Stimulated activated CD4-positive, alpha-beta T cell treated with anti-CD3 and anti-CD28 coated beads, Interleukin-12 subunit alpha, Interleukin-12 subunit beta, amount 100 ng/mL, for 4 hours (primary cell): Measurements from ENCODE around the gene HOXB7.

ENCODE experiments used
- DNase-seq: peaks from one replicate; pipeline ENCODE4 v3.0.0-alpha.2; 2020

Gene HOXB7

GRCh38 chr17:48606892-48607614, 3.8 kb downstream of the HOXB7 start:
- DNase-seq = no peak

DNA sequence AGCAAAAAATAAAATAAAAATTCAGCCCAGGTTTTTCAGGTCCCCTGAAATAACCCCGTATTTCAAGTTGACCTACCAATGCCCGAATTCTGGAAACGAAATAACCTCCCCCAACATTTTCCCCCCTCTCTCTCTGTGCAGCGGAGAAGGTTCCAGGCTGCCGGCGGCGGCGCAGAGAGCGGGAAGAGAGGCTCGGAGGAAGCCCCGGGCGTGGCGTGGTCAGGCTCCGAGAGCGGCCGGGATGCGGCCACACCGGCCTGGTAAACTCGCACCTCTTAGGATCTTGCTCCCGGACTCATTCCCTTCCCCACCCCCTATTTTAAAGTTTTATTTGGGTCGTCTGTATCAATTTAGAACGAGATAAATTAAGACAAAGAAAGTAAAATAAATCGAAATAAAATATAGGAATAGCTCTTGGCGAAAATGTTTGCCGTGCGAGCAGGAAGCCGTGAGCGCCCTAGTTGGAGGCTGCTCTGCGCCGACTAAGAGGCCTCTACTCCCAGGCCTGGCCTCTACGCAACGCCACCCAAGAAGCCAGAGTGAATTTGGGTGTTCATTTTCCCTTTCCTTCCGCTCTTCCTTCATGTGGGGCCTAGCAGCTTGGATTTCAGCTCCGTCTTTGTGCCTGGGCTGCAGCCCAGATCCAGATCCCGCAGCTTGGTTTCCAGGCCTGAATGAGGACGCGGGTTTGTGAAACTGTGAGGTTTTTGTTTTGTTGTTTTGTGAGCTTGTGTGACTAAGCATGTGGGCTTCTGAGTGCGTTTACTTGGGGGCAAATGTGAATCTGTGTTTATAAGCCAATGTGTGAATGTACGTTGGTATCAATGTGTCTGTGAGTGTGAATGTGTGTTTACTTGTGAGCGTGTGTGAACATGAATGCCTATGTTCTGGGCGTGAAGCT, 4.6 kb downstream of the HOXB7 start:
- no peak for DNase-seq

- DNase-seq = no peak
Measured at GRCh38 chr17:48605409-48605919, 5.4 kb downstream of the HOXB7 start.

GRCh38 chr17:48604770-48605329, 6.0 kb downstream of the HOXB7 start, which contains the start of gene HOXB6:
HOXB6 (minus strand) TSS chr17:48604986; CDS start chr17:48598150, 6,836 bp downstream.
- no peak for DNase-seq

GRCh38 chr17:48603959-48604769, 6.7 kb downstream of the HOXB7 start:
- DNase-seq = no peak

GRCh38 chr17:48601539-48602425, 9.0 kb downstream of the HOXB7 start:
- DNase-seq = no peak

GRCh38 chr17:48601207-48601538, 9.6 kb downstream of the HOXB7 start:
- DNase-seq = no peak

- no peak for DNase-seq
Measured at GRCh38 chr17:48600244-48601098, 10.3 kb downstream of the HOXB7 start.

GRCh38 chr17:48599354-48599753, 11.5 kb downstream of the HOXB7 start:
- DNase-seq = no peak

GRCh38 chr17:48598736-48599135, 12.1 kb downstream of the HOXB7 start:
- DNase-seq = no peak

DNA sequence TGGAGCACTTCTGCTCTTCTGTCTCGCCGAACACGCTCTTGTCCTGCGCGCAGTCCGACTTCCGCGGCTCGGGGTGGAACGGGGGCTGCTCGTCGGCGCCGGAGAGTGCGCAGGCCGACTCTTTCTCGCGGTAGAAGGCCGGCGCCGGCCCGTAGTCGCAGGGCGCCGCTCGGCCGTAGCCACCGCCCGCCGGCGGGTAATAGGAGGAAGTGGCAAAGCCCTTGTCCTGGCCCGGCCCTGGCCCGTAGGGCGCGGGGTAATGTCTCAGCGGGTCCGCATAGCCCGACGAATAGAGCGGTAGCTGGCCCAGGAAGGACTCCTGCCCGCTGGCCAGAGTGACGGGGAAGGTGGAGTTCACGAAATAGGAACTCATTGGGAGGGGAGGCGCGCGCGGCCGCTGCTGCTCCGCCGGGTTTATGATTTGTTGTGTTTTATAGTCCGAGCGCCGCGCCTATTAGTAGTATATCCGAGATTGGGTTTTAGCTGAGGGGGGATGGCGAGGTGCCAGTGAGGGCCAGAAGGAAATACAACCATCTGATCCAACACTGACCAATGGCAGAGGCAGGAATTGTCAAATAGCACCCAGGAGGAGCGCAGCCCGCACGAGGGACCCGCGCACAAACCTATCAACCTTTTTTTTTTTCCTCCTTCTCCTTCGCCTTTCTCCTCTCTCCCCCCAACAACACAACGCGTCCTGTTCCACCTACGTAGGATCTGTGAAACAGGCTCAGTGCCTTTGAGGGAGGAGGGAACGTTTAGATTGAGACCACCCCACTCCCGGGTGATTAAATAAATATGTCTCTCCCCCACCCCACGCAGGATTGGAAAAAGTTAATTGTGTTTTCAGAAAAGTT, 12.8 kb downstream of the HOXB7 start:
- DNase-seq = no peak

DNA sequence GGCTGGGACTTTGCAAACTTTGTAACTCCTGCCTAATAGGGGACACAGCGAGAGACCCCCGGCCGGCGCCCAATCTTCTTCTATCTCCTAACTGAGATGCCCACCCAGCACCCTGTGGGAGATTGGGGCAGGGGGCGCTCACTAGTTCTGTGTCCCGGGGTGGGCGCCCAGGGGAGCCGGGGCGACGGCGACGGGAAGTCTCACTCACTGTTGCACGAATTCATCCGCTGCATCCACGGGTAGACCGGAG, 13.4 kb downstream of the HOXB7 start:
- no peak for DNase-seq

- DNase-seq = no peak
Measured at GRCh38 chr17:48596735-48597527, 13.9 kb downstream of the HOXB7 start.

DNA sequence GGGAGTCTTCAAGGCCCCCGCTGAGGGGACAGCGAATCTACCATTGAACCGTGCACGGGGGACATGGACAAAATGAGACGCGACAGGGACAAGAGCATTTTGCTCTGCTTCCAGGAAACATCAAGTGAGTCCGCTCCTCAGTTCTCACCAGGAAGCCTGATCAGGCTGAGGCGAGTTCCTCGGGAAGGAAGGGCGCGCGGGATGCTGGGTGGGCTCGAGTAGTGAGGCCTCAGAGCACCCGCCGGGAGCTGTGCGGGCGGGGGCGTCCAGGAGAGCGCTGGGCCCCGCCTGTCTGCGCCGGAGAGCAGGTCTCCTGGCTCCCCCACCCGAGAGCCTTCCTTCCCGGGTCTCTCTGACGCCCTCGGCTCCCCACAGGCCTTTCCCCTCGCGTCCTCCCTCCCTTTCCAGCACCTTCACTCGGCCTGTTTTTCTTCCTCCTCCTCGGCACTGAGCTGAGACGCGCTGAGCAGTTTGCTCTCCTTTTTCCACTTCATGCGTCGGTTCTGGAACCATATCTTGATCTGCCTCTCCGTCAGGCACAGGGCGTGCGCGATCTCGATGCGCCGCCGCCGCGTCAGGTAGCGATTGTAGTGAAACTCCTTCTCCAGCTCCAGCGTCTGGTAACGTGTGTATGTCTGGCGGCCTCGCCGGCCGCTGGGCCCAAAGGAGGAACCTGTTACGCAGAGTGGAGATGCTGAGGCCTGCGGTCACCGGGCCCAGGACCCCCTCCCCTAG, 14.7 kb downstream of the HOXB7 start:
- no peak for DNase-seq

DNA sequence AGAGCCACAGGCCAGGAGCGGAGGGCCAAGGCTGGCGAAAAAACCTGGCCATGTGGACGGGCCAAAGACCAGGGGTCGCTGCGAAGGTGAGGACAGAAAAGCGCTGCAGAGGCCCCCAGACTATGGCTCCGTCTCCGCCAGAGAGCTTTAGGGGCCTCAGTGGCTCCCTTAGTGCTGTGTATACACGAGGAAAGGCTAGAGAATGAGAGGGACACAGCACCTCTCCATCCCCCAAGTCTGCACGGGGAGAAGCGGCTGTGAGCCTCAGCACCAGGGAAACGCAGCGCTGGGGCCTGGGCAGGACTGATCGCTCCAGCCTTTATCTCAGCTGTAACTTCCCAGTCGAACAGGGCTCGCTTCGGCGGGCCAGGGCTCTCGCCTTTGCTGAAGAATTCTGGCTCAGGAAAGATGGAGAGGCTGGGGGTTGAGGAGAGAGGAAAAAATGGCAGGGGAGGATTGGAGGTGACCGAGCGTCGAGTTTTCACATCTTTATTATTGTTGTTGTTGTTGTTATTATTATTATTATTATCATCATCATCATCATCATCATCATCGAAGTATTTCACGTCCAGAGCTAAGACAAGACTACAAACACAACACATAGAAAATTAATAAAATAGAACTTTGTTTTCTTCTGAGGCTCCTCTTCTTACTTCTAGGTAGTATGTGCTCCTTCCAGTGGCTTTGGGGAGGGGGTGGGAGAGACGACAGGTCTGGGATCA, 15.4 kb downstream of the HOXB7 start:
- DNase-seq = no peak

DNA sequence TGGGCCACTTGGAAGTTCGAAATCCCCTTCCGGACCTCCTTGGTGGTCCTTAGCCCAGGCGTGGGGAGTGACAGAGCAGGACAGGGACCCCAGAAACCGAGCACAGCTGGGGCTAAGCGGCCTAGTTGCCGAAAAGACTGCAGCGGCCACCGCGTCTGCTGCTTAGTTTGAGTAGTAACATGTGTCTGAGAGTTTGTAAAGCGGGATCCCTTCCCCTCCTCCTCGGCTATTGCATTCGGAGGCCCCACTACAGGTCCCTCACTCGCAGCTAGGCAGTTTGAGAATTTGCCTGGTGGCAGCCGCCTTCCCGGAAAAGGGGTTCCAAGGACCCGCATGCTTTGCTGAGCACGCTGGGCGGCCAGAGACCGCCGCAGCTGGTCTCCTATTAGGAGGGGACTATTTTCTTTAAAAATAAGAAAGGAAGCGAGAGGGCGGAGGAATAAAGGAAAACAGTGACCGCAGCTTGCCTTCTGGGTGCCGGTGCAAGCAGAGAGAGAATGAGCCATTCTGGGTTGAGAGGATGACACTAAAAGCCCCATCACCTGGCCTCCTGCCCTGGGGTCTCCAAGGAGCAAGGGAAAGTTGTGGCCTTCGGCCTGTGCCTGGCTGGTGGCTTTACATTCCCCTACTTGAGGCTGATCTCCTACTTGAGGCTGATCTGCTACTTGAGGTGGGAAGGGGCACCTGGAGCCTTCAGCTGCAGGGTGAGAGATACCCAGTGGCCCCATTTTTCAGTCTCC, 16.1 kb downstream of the HOXB7 start:
- no peak for DNase-seq
